NT2/D1 (cell line): ENCODE data around the gene NUF2.
A peak's percentile ranks its signal among the peaks of the same experiment; 100 is the strongest.
"Not testable (repeated sequence)": the region's sequence is repeated elsewhere in the genome, so short reads cannot be mapped to it uniquely, and the experiment has no call there.

Experiments used
- DNase-seq: peaks from one replicate; pipeline ENCODE4 v3.0.0-alpha.2; 2011; ENCODE audit warnings: low read depth, low spot score
- H3K27me3 ChIP-seq: 2 replicates; pipeline ENCODE4 v1.6.0; 2011; ENCODE audit warnings: mild to moderate bottlenecking; ENCODE audit not compliant: insufficient read length, insufficient read depth
- H3K36me3 ChIP-seq: 2 replicates; pipeline ENCODE4 v1.6.1; 2011; ENCODE audit warnings: mild to moderate bottlenecking, low read length, mixed read lengths; ENCODE audit not compliant: insufficient read depth, insufficient read length
- H3K4me1 ChIP-seq: 2 replicates; pipeline ENCODE4 v1.5.1; 2011; ENCODE audit not compliant: insufficient read depth, insufficient read length
- H3K4me3 ChIP-seq: 2 replicates; pipeline ENCODE4 v1.5.1; 2011; ENCODE audit warnings: low read depth; ENCODE audit not compliant: insufficient read length
- H3K9ac ChIP-seq: 2 replicates; pipeline ENCODE4 v1.6.0; 2011; ENCODE audit warnings: low read depth; ENCODE audit not compliant: insufficient read length
- H3K9me3 ChIP-seq: 2 replicates; pipeline ENCODE4 v1.5.1; 2011; ENCODE audit warnings: mild to moderate bottlenecking, low read length; ENCODE audit not compliant: insufficient read depth
- SUZ12 ChIP-seq: IDR thresholded peaks from 2 replicates; pipeline ENCODE4 v1.6.1; 2011; ENCODE audit not compliant: insufficient read length, insufficient read depth; ENCODE audit errors: extremely low read depth
- YY1 ChIP-seq: IDR thresholded peaks from 2 replicates; pipeline ENCODE4 v1.6.1; 2011; ENCODE audit not compliant: insufficient read length, insufficient read depth
- ZNF274 ChIP-seq: IDR thresholded peaks from 2 replicates; pipeline ENCODE4 v1.6.1; 2011; ENCODE audit warnings: mild to moderate bottlenecking, low read depth, low read length

The NUF2 gene

GRCh38 chr1:163321311-163322305, at the start of gene NUF2:
TSS of gene NUF2 (plus strand) at chr1:163321954. CDS start at chr1:163326052, 4,098 bp downstream.
- DNase-seq, result peak; percentile 100
- H3K9ac ChIP-seq, result peak within 1 kb of the TSS; percentile 85
- peak within 1 kb of the TSS; percentile 87 for H3K4me3 ChIP-seq
- H3K4me1 ChIP-seq, result no peaks in the 10 kb centered on the region
- peaks cover 35% of the 10 kb centered on the region for H3K36me3 ChIP-seq
- no peaks in the 10 kb centered on the region for H3K9me3 ChIP-seq
- no peak for TF ChIP-seq SUZ12
- peak; percentile 50 for TF ChIP-seq YY1
- TF ChIP-seq ZNF274, result no peak
- H3K27me3 ChIP-seq, result no peaks in the 10 kb centered on the region

DNA sequence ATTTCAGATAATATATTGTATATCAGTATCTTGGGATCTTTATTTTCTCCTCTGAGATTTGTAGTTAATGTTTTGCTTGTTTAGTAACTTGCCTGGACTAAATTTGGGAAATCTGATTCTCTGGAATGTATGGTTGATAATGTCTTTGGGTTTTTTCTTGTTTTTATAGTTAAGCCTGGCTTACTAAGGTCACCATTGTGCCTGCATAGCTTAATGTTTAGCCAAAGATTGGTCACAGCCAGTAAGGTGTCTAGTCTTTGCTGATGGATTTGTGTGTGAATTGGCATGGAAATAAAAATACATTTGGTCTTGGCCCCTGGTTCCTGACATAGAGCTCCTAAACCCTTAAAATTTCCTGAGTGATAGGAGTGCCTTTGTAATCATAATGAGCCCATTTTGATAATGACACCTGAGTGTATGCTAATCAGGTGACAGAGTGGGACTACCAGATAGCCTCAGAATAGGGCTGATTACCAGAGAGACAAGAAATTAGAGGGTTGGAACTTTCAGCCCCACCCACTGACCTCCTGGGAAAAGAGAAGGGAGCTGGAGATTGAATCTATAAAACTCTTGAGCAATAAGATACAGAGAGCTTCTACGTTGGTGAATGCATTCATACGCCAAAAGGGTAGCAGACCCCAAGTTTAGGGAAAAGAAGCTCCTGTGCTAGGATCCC, 47.9 kb upstream of the NUF2 start:
- peaks cover 3% of the 10 kb centered on the region for H3K36me3 ChIP-seq
- no peak for DNase-seq
- H3K4me1 ChIP-seq, result no peaks in the 10 kb centered on the region
- H3K27me3 ChIP-seq, result no peaks in the 10 kb centered on the region
- no peak overlapping the region for H3K4me3 ChIP-seq
- no peak for TF ChIP-seq SUZ12
- TF ChIP-seq YY1, result no peak
- no peak overlapping the region for H3K9ac ChIP-seq
- H3K9me3 ChIP-seq, result peaks cover 19% of the 10 kb centered on the region

- DNase-seq, result no peak
- Histone ChIP-seq H3K9ac (no peak overlapping the region), H3K4me3 (no peak overlapping the region), H3K27me3 (no peaks in the 10 kb centered on the region), H3K36me3 (peaks cover 3% of the 10 kb centered on the region), H3K9me3 (peaks cover 29% of the 10 kb centered on the region), H3K4me1 (no peaks in the 10 kb centered on the region)
- TF ChIP-seq ZNF274 (no peak), YY1 (no peak), SUZ12 (no peak)
These were observed 46.5 kb upstream of the NUF2 start for GRCh38 chr1:163275222-163275621.

DNA sequence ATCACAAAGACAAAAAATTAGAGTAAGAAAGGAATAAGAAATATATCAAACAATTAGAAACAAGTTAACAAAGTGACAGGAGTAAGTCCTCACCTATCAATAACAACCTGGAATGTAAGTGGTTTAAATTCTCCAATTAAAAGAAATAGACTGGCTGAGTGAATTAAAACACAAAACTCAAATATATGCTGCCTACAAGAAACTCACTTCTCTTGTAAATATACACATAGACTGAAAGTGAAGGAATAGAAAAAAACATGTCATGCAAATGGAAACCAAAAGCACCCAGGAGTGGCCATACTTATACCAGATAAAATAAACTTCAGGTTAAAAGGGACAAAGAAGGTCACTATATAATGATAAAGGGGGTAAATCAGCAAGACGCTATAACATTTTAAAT, 43.2 kb upstream of the NUF2 start:
- H3K4me3 ChIP-seq, result no peak overlapping the region
- peaks cover 3% of the 10 kb centered on the region for H3K36me3 ChIP-seq
- no peak for DNase-seq
- TF ChIP-seq SUZ12 (no peak), ZNF274 (no peak), YY1 (no peak)
- peaks cover 33% of the 10 kb centered on the region for H3K9me3 ChIP-seq
- no peak overlapping the region for H3K9ac ChIP-seq
- H3K4me1 ChIP-seq, result no peaks in the 10 kb centered on the region
- no peaks in the 10 kb centered on the region for H3K27me3 ChIP-seq

DNA sequence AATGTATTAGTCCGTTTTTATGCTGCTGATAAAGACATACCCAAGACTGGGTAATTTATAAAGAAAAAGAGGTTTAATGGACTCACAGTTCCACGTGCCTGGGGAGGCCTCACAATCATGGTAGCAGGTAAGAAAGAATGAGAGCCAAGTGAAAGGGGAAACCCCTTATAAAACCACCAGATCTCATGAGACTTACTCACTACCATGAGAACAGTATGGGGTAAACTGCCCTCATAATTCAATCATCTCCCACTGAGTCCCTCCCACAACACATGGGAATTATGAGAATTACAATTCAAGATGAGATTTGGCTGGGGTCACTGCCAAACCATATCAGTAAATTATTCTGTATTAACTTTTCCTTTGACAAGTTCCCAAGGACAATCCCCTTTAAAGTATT, 36.9 kb upstream of the NUF2 start:
- not testable (repeated sequence) for H3K27me3 ChIP-seq, DNase-seq, H3K4me1 ChIP-seq, H3K9me3 ChIP-seq, H3K9ac ChIP-seq, H3K4me3 ChIP-seq, H3K36me3 ChIP-seq

DNA sequence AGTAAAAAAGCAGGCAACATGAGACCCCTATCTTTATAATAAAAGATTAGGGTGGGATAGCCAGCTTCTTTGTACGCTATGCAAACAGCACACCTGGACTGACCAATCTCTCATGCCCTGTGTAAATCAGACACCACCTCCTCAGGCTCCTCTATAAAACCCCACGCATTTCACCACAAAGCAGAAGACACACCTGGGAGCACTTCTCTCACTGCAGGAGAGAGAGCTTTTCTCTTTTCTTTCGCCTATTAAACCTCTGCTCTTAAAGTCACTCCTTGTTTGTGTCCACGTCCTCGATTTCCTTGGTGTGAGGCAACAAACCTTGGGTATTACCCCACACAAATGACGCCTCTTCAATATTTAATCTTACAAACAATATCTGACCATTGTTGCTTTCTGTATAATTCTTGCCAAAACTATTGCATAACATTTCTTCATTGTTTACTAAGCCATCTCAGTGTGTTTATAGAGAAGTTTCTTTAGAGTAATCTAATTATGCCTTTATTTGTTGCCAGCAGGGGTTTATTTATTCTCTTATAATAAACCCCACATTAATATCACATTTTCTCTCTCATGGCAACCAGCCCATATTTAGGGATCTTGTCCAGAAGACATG, 31.6 kb upstream of the NUF2 start:
- Histone ChIP-seq H3K9ac (no peak overlapping the region), H3K36me3 (peaks cover 5% of the 10 kb centered on the region), H3K4me3 (no peak overlapping the region), H3K9me3 (peaks cover 8% of the 10 kb centered on the region; the same call in 1 of the 2 replicates), H3K4me1 (no peaks in the 10 kb centered on the region), H3K27me3 (no peaks in the 10 kb centered on the region)
- DNase-seq, result no peak
- TF ChIP-seq ZNF274 (no peak), YY1 (no peak), SUZ12 (no peak)

GRCh38 chr1:163291461-163291860, 30.3 kb upstream of the NUF2 start:
- no peak overlapping the region for H3K9ac ChIP-seq
- DNase-seq, result no peak
- peaks cover 5% of the 10 kb centered on the region for H3K36me3 ChIP-seq
- H3K4me1 ChIP-seq, result no peaks in the 10 kb centered on the region
- no peaks in the 10 kb centered on the region for H3K27me3 ChIP-seq
- peaks cover 8% of the 10 kb centered on the region; the same call in 1 of the 2 replicates for H3K9me3 ChIP-seq
- no peak overlapping the region for H3K4me3 ChIP-seq
- no peak for TF ChIP-seq YY1
- no peak for TF ChIP-seq SUZ12
- no peak for TF ChIP-seq ZNF274

- not testable (repeated sequence) for H3K36me3 ChIP-seq, H3K4me3 ChIP-seq, DNase-seq, H3K4me1 ChIP-seq, H3K9me3 ChIP-seq, H3K9ac ChIP-seq, H3K27me3 ChIP-seq
These were observed 29.6 kb upstream of the NUF2 start for GRCh38 chr1:163292153-163292552.

DNA sequence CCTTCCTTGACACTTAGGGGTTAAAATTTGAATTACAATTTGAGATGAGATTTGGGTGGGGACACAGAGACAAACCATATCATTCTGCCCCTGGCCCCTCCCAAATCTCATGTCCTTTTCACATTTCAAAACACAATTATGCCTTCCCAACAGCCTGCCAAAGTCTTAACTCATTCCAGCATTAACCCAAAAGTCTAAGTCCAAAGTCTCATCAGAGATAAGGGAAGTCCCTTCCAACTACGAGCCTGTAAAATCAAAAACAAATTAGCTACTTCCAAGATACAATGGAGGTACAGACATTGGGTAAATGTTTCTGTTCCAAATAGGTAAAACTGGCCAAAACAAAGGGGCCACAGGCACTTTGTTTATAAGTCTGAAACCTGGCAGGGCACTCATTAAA, 28.3 kb upstream of the NUF2 start:
- not testable (repeated sequence) for DNase-seq, H3K4me1 ChIP-seq, H3K9me3 ChIP-seq, H3K27me3 ChIP-seq, H3K9ac ChIP-seq, H3K4me3 ChIP-seq, H3K36me3 ChIP-seq
